AG04450 (cell line): ENCODE measurements around the gene SLC5A2. TPM values are rescaled to one million over a fixed set of nuclear protein-coding genes. Genes with fewer than 3 reads are reported as not detected.
A peak's percentile ranks its signal among the peaks of the same experiment; 100 is the strongest.

Experiments
- CTCF ChIA-PET: fragments of 300-600, 350-600 bp; formaldehyde crosslinking; extraction: SDS; loops from one replicate; lab custom pipeline; 2022; ENCODE audit warnings: antibody characterized with exemption, inconsistent platforms; lab: Charles Lee
- POLR2A ChIA-PET: fragments of 350-600 bp; formaldehyde crosslinking; extraction: SDS; loops from one replicate; lab custom pipeline; 2021; ENCODE audit warnings: antibody characterized with exemption, inconsistent platforms; lab: Yijun Ruan, JAX
- DNase-seq: peaks from one replicate; pipeline ENCODE4 v3.0.0-alpha.2; 2011; ENCODE audit warnings: low read depth, low spot score
- H3K27ac ChIP-seq: one replicate; pipeline ENCODE4 v1.5.1; 2012; ENCODE audit warnings: low read depth, low read length, control low read depth
- H3K27me3 ChIP-seq: one replicate; pipeline ENCODE4 v1.6.0; 2012; ENCODE audit warnings: low read length; ENCODE audit not compliant: control insufficient read depth, insufficient read depth
- H3K4me3 ChIP-seq: 2 replicates; pipeline ENCODE4 v1.5.1; 2011; ENCODE audit warnings: mild to moderate bottlenecking, low read depth, low read length, control low read depth
- H3K9me3 ChIP-seq: 2 replicates; pipeline ENCODE4 v1.5.1; 2012; ENCODE audit warnings: low read length; ENCODE audit not compliant: control insufficient read depth, insufficient read depth
- polyA plus RNA-seq: library from polyadenylated mRNA; depleted of rRNA; stranded (reverse); fragments of >200 nt; gene quantifications from 2 replicates; pipeline ENCODE4 v1.2.3, GENCODE V29; 2011
- TF ChIP-seq, protein P1 (sequence below): IDR thresholded peaks from 2 replicates; pipeline ENCODE4 v1.5.1; 2011; ENCODE audit warnings: low read depth, low read length, control low read depth, inconsistent platforms

Gene SLC5A2
- polyA plus RNA-seq, 1 experiment, result not detected

DNA sequence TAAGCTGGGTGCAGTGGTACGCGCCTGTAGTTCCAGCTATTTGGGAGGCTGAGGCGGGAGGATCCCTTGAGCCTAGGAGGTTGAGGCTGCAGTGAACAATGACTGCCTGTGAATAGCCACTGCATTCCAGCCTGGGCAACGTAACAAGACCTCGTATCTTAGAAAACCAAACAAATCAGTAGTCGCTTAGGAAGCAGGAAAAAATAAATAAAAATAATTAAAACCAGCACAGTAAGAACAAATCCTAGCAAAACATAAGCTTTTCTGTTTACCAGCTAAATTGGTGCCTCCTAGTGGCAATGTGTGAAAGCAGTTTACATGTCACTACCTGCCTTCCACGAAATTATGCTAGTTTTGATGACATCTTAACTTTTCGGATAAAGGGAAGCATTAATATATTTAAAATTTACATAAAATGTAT, 22.3 kb upstream of the SLC5A2 start:
- H3K9me3 ChIP-seq, result no peaks in the 10 kb centered on the region; the same call in 1 of the 2 replicates
- DNase-seq, result peak; percentile 32
- peak overlapping the region; percentile 69 for H3K4me3 ChIP-seq
- CTCF ChIA-PET, result interaction anchor here (0.5 to 4.9 kb wide), 31 partner anchors 8 to 507 kb away, joined by 3 to 49 read pairs (median 4); partner anchors contain the start of genes SLC5A2, TGFB1I1, ZNF646 and ZNF668
- H3K27me3 ChIP-seq, result no peaks in the 10 kb centered on the region
- peak overlapping the region; percentile 74 for H3K27ac ChIP-seq
- POLR2A ChIA-PET, result interaction anchor here (0.7 to 4.2 kb wide), 9 partner anchors 10 to 387 kb away, joined by 3 to 44 read pairs (median 8); partner anchors contain the start of genes FUS, KAT8, PYCARD and RUSF1
- TF ChIP-seq, protein P1, sequence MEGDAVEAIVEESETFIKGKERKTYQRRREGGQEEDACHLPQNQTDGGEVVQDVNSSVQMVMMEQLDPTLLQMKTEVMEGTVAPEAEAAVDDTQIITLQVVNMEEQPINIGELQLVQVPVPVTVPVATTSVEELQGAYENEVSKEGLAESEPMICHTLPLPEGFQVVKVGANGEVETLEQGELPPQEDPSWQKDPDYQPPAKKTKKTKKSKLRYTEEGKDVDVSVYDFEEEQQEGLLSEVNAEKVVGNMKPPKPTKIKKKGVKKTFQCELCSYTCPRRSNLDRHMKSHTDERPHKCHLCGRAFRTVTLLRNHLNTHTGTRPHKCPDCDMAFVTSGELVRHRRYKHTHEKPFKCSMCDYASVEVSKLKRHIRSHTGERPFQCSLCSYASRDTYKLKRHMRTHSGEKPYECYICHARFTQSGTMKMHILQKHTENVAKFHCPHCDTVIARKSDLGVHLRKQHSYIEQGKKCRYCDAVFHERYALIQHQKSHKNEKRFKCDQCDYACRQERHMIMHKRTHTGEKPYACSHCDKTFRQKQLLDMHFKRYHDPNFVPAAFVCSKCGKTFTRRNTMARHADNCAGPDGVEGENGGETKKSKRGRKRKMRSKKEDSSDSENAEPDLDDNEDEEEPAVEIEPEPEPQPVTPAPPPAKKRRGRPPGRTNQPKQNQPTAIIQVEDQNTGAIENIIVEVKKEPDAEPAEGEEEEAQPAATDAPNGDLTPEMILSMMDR, result peak; percentile 78

DNA sequence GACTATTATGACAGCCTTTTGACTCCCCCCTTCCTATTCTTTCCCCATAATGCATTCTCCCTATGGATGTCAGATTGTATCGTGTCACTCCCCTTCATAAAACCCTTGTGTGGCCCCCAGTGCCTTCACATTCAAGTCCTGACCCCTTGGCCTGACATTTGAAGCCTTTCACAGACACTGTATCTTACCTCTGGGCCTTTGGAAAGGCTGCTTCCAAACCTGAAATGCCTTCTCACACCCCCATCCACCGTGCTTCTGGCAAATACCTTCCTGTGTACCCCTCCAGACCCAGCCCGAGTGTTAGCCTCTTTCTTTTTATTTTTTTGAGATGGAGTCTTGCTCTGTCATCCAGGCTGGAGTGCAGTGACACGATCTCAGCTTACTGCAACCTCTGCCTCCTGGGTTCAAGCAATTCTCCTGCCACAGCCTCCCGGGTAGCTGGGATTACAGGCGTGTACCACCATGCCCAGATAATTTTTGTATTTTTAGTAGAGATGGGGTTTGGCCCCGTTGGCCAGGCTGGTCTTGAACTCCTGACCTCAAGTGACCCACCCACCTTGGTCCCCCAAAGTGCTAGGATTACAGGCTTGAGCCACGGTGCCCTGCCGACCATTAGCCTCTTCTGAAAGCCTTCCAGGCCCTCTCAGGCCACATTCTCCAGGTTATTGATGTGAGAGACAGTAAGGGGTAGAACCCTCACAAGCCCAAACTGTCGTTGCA, 21.6 kb upstream of the SLC5A2 start:
- Histone ChIP-seq H3K4me3 (no peak overlapping the region), H3K27me3 (no peaks in the 10 kb centered on the region), H3K27ac (no peak overlapping the region), H3K9me3 (no peaks in the 10 kb centered on the region; the same call in 1 of the 2 replicates)
- CTCF ChIA-PET, result interaction anchor here (0.5 to 4.9 kb wide), 29 partner anchors 9 to 508 kb away, joined by 3 to 49 read pairs (median 4); partner anchors contain the start of genes SLC5A2, TGFB1I1, ZNF646 and ZNF668
- POLR2A ChIA-PET, result interaction anchor here (0.7 to 4.2 kb wide), 4 partner anchors 10 to 344 kb away, joined by 3 to 44 read pairs (median 8); partner anchors contain the start of genes FUS, KAT8 and TGFB1I1
- DNase-seq, result no peak
- TF ChIP-seq, protein P1, result no peak

DNA sequence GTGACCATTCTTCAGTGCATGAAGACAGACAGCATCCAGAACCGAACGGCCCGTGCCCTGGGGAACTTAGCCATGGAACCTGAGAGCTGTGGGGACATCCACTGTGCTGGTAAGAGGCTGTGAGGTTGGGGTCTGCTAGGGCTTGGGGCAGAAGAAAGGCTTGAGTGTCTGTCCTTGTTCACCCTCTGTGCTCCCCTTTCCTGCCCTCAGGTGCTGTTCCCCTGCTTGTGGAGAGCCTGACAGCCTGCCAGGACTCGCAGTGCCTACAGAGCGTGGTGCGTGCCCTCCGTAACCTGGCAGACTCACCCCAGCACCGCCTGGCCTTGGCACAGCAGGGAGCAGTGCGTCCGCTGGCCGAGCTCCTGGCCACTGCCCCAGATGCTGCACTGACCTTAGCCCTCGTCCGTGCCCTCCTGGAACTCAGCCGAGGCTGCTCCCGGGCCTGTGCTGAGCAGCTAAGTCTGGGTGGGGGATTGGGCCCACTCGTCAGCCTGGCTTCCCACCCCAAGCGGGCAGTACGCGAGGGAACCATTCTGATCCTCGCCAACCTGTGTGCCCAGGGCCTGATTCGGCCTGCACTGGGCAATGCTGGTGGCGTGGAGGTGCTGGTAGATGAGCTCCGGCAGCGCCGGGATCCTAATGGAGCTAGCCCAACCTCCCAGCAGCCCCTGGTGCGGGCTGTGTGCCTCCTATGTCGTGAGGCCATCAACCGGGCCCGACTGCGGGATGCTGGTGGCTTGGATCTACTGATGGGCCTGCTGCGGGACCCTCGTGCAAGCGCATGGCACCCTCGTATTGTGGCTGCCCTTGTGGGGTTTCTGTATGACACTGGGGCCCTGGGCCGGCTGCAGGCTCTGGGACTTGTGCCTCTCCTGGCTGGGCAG, 20.8 kb upstream of the SLC5A2 start:
- CTCF ChIA-PET, result interaction anchor here (1.3 to 3.1 kb wide), 2 partner anchors 19 to 25 kb away, joined by 3 to 33 read pairs; partner anchors contain the start of gene ZNF843
- POLR2A ChIA-PET, result no interaction called here
- no peak for DNase-seq
- Histone ChIP-seq H3K27me3 (no peaks in the 10 kb centered on the region), H3K27ac (no peak overlapping the region), H3K9me3 (no peaks in the 10 kb centered on the region; the same call in 1 of the 2 replicates), H3K4me3 (no peak overlapping the region)
- TF ChIP-seq, protein P1, result no peak

DNA sequence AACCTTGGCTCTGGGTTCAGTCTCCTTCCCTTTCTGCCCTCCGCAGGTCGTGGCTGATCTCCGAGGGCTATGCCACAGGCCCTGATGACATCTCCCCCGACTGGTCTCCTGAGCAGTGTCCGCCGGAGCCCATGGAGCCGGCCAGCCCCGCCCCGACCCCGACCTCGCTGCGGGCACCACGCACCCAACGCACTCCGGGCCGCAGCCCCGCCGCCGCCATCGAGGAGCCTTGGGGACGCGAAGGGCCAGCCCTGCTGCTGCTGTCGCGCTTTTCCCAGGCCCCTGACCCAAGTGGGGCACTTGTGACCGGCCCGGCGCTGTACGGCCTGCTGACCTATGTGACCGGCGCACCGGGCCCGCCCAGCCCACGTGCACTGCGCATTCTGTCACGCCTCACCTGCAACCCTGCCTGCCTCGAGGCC, 18.6 kb upstream of the SLC5A2 start:
- TF ChIP-seq, protein P1, result no peak
- no peak for DNase-seq
- Histone ChIP-seq H3K27ac (no peak overlapping the region), H3K27me3 (no peaks in the 10 kb centered on the region), H3K4me3 (no peak overlapping the region), H3K9me3 (no peaks in the 10 kb centered on the region; the same call in 1 of the 2 replicates)
- ChIA-PET POLR2A (no interaction called here), CTCF (no interaction called here)
